GM12878 (cell line): ENCODE results near the gene ANKRD44.

ENCODE experiments used
- CHD1 ChIP-seq: IDR thresholded peaks from 2 replicates; pipeline ENCODE4 v1.6.1; 2012; ENCODE audit warnings: low read depth, low read length, improper control_type of control experiment
- MTA3 ChIP-seq: IDR thresholded peaks from 2 replicates; pipeline ENCODE4 v1.6.1; 2012; ENCODE audit warnings: low read length, inconsistent platforms, borderline replicate concordance
- POLR2AphosphoS5 ChIP-seq: IDR thresholded peaks from 2 replicates; pipeline ENCODE4 v1.6.1; 2011; ENCODE audit warnings: mild to moderate bottlenecking, low read length, inconsistent platforms
- SPI1 ChIP-seq: IDR thresholded peaks from 2 replicates; pipeline ENCODE4 v1.6.1; 2011; ENCODE audit warnings: low read depth, mild to moderate bottlenecking, low read length, moderate library complexity, borderline replicate concordance; ENCODE audit not compliant: insufficient read depth
- TF ChIP-seq, protein P1 (sequence below), 3 experiments: IDR thresholded peaks in 2 of 3; conservative IDR thresholded peaks in 1 of 3; 2 replicates each; pipeline ENCODE4 v1.5.1; 2011; ENCODE audit warnings: low read depth in 3 of 3, low read length in 3 of 3, mild to moderate bottlenecking in 3 of 3, control low read depth in 2 of 3, moderate library complexity in 2 of 3, inconsistent platforms in 1 of 3, mixed read lengths in 1 of 3; ENCODE audit not compliant: control insufficient read depth in 2 of 3, insufficient read depth in 1 of 3; ENCODE audit errors: extremely low read depth in 1 of 3
- TF ChIP-seq, protein P2 (sequence below): IDR thresholded peaks from 2 replicates; pipeline ENCODE4 v1.6.1; 2012; ENCODE audit warnings: mild to moderate bottlenecking, low read depth, low read length

DNA sequence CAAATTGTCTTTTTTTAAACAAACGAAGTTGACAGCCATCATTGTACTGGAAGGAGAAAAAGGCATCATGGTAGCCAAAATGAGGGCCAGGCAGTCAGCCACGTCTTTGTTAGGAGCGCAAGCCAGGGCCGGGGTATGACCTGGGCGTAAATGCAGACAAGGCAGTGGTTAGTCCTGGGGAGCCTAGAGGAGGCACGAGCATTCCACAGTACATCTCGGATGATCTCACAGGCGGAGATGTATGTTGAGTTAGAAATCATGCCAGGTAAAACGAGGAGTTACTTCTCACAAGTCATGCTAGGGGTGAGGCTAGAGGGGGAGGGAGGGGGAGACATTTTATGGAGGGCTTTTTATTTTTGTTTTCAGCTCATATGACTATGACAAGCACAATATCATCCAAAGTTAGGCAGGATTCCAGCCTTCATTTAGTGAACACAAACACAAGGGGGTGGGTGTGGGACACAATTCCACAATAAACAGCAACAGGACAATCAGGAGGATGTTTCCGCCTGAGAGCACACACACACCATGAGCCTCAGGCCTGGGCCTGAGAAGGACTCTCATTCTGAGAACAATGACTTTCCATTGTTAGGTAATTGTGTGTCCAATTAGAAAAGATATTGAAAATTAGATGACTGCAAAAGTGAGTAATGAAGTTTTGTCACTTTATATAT is 319.7 kb downstream of the ANKRD44 start:
- no peak for TF ChIP-seq MTA3
- TF ChIP-seq, protein P1, sequence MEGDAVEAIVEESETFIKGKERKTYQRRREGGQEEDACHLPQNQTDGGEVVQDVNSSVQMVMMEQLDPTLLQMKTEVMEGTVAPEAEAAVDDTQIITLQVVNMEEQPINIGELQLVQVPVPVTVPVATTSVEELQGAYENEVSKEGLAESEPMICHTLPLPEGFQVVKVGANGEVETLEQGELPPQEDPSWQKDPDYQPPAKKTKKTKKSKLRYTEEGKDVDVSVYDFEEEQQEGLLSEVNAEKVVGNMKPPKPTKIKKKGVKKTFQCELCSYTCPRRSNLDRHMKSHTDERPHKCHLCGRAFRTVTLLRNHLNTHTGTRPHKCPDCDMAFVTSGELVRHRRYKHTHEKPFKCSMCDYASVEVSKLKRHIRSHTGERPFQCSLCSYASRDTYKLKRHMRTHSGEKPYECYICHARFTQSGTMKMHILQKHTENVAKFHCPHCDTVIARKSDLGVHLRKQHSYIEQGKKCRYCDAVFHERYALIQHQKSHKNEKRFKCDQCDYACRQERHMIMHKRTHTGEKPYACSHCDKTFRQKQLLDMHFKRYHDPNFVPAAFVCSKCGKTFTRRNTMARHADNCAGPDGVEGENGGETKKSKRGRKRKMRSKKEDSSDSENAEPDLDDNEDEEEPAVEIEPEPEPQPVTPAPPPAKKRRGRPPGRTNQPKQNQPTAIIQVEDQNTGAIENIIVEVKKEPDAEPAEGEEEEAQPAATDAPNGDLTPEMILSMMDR (IDR thresholded peaks at IDR 0.05 in 2 of 3, conservative IDR thresholded peaks at IDR 0.05 in 1 of 3; ENCODE audit: control insufficient read depth in 2 of 3, extremely low read depth in 1 of 3, insufficient read depth in 1 of 3, low read depth in 3 of 3, low read length in 3 of 3): no peak
- no peak for TF ChIP-seq CHD1
- TF ChIP-seq, protein P2, sequence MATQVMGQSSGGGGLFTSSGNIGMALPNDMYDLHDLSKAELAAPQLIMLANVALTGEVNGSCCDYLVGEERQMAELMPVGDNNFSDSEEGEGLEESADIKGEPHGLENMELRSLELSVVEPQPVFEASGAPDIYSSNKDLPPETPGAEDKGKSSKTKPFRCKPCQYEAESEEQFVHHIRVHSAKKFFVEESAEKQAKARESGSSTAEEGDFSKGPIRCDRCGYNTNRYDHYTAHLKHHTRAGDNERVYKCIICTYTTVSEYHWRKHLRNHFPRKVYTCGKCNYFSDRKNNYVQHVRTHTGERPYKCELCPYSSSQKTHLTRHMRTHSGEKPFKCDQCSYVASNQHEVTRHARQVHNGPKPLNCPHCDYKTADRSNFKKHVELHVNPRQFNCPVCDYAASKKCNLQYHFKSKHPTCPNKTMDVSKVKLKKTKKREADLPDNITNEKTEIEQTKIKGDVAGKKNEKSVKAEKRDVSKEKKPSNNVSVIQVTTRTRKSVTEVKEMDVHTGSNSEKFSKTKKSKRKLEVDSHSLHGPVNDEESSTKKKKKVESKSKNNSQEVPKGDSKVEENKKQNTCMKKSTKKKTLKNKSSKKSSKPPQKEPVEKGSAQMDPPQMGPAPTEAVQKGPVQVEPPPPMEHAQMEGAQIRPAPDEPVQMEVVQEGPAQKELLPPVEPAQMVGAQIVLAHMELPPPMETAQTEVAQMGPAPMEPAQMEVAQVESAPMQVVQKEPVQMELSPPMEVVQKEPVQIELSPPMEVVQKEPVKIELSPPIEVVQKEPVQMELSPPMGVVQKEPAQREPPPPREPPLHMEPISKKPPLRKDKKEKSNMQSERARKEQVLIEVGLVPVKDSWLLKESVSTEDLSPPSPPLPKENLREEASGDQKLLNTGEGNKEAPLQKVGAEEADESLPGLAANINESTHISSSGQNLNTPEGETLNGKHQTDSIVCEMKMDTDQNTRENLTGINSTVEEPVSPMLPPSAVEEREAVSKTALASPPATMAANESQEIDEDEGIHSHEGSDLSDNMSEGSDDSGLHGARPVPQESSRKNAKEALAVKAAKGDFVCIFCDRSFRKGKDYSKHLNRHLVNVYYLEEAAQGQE: no peak
- no peak for TF ChIP-seq POLR2AphosphoS5
- no peak for TF ChIP-seq SPI1
